ENCODE results near the gene OR6S1. TPM values are rescaled to one million over a fixed set of nuclear protein-coding genes. Genes with fewer than 3 reads are reported as not detected.
A peak's percentile ranks its signal among the peaks of the same experiment; 100 is the strongest.

The OR6S1 gene
- total and polyA plus RNA-seq, 2 donors (not counting 3 experiments of a cell fraction or from before 2014, with no cell fraction given) = not detected

GRCh38 chr14:20683125-20683890, 41.8 kb upstream of the OR6S1 start:
- ChIA-PET CTCF (interaction anchor here (0.9 to 6.4 kb wide), 10 partner anchors 7 to 352 kb away, joined by 3 to 49 read pairs (median 12); partner anchors contain the start of gene PARP2), POLR2A (interaction anchor here (0.9 to 1.9 kb wide), 4 partner anchors 18 to 228 kb away, joined by 3 to 6 read pairs (median 4); partner anchors contain the start of genes APEX1 and OSGEP)
- H3K4me3 ChIP-seq (replicated peaks in 1 of 3; ENCODE audit: insufficient read depth in 1 of 3, low read depth in 1 of 3, low read length in 3 of 3) = peak overlapping the region; percentile 40 to 84 (median 80)
- H3K4me2 ChIP-seq (ENCODE audit: insufficient read depth, low read length) = peak overlapping the region; percentile 86
- peak overlapping the region; percentile 98 for H2AFZ ChIP-seq (ENCODE audit: low read depth, low read length)
- intact Hi-C loops (cut with micrococcal nuclease) (no loop called here), dilution Hi-C loops (cut with MboI; ENCODE audit: extremely low pct_ligation_motif_present, low sequenced_read_pairs) (no loop called here)
- DNase-seq (ENCODE audit: low read depth, low spot score) = peak; percentile 86
- TF ChIP-seq GATA2 (IDR thresholded peaks at IDR 0.05; ENCODE audit: insufficient read depth, insufficient read length, low read depth, low read length) (peak; percentile 63), JUN (IDR thresholded peaks at IDR 0.05; ENCODE audit: borderline replicate concordance, insufficient read depth, insufficient read length, low read depth) (no peak), POLR2A (IDR thresholded peaks at IDR 0.05; ENCODE audit: low read depth, low read length) (no peak), EZH2 (IDR thresholded peaks at IDR 0.05; ENCODE audit: borderline replicate concordance, low read depth, low read length, severe bottlenecking) (no peak), MYC (IDR thresholded peaks at IDR 0.05; ENCODE audit: low read depth, low read length) (no peak), MAX (IDR thresholded peaks at IDR 0.05; ENCODE audit: insufficient read depth, insufficient read length) (no peak)
- no peaks in the 10 kb centered on the region for H3K79me2 ChIP-seq (ENCODE audit: control insufficient read depth, insufficient read depth, low read length)
- H3K9me1 ChIP-seq (replicated peaks; ENCODE audit: control insufficient read depth, extremely low read depth, insufficient read depth, low read length) = no peaks in the 10 kb centered on the region
- BruUV-seq (replicated peaks) = TSS peak; percentile 76
- peaks cover 27% of the 10 kb centered on the region for H3K4me1 ChIP-seq (ENCODE audit: control insufficient read depth, extremely low read depth, insufficient read depth, low read length)
- H3K27me3 ChIP-seq (ENCODE audit: control insufficient read depth in 2 of 2, insufficient read depth in 2 of 2, low read length in 2 of 2) = no peaks in the 10 kb centered on the region
- FAIRE-seq = peak; percentile 88
- peak overlapping the region; percentile 97 for H3K9ac ChIP-seq (replicated peaks; ENCODE audit: extremely low read depth, insufficient read depth, low read length)
- H3K36me3 ChIP-seq (ENCODE audit: control insufficient read depth in 2 of 2, extremely low read depth in 1 of 2, insufficient read depth in 2 of 2, low read length in 2 of 2) = no peaks in the 10 kb centered on the region
- H3K27ac ChIP-seq (ENCODE audit: insufficient read depth, low read depth, low read length) = peak overlapping the region; percentile 97
- no peaks in the 10 kb centered on the region for H4K20me1 ChIP-seq (replicated peaks; ENCODE audit: control insufficient read depth, extremely low read depth, insufficient read depth, low read length)
- H3K9me3 ChIP-seq (replicated peaks; ENCODE audit: control insufficient read depth, insufficient read depth, low read length) = no peaks in the 10 kb centered on the region
